HG03439 (cell line): ENCODE data around the gene ZNF784.

Experiments used
- ATAC-seq: cut with Tn5 transposase; IDR thresholded peaks from one replicate; pipeline ENCODE4 v1.9.1; 2021; ENCODE audit warnings: mild to moderate bottlenecking, moderate library complexity; ENCODE audit not compliant: unreplicated experiment

The ZNF784 gene

GRCh38 chr19:55644191-55644833 lies 19.9 kb upstream of the ZNF784 start:
- no peak for ATAC-seq

- no peak for ATAC-seq
These were observed 19.5 kb upstream of the ZNF784 start for GRCh38 chr19:55643887-55644176.

GRCh38 chr19:55643003-55643886 lies 18.9 kb upstream of the ZNF784 start, which contains the start of gene ZNF581:
ZNF581 (plus strand) TSS chr19:55643649; CDS start chr19:55644572, 923 bp downstream.
- ATAC-seq = peak; percentile 27

GRCh38 chr19:55642153-55643002 lies 18.0 kb upstream of the ZNF784 start:
- no peak for ATAC-seq

- no peak for ATAC-seq
These were observed 17.2 kb upstream of the ZNF784 start for GRCh38 chr19:55641426-55642152.

GRCh38 chr19:55640577-55641425 lies 16.4 kb upstream of the ZNF784 start, which contains the start of gene ZNF580:
ZNF580 (plus strand) TSS chr19:55641002; CDS start chr19:55642509, 1,507 bp downstream.
- ATAC-seq = no peak

GRCh38 chr19:55640043-55640576 lies 15.7 kb upstream of the ZNF784 start:
- ATAC-seq = no peak

- no peak for ATAC-seq
These were observed 14.5 kb upstream of the ZNF784 start for GRCh38 chr19:55638864-55639359.

GRCh38 chr19:55637534-55637933 lies 13.2 kb upstream of the ZNF784 start:
- no peak for ATAC-seq

GRCh38 chr19:55636723-55637122 lies 12.4 kb upstream of the ZNF784 start:
- ATAC-seq = no peak

GRCh38 chr19:55635856-55636440 lies 11.6 kb upstream of the ZNF784 start:
- ATAC-seq = no peak

- no peak for ATAC-seq
These were observed 11.0 kb upstream of the ZNF784 start for GRCh38 chr19:55635334-55635717.

GRCh38 chr19:55633861-55634260 lies 9.5 kb upstream of the ZNF784 start:
- no peak for ATAC-seq

GRCh38 chr19:55632463-55632834 lies 8.1 kb upstream of the ZNF784 start:
- ATAC-seq = no peak

- no peak for ATAC-seq
These were observed 2.0 kb upstream of the ZNF784 start for GRCh38 chr19:55626350-55626749.

GRCh38 chr19:55625004-55625326 lies 599 bp upstream of the ZNF784 start:
- ATAC-seq = no peak

- no peak for ATAC-seq
These were observed 805 bp downstream of the ZNF784 start for GRCh38 chr19:55623561-55623960.

GRCh38 chr19:55623130-55623529 lies 1.2 kb downstream of the ZNF784 start:
- no peak for ATAC-seq
